Adrenal gland (tissue), 12 donors: Measurements from ENCODE around the gene GFOD2. TPM values are rescaled to one million over a fixed set of nuclear protein-coding genes. Genes with fewer than 3 reads are reported as not detected.

Experiments used
- DNase-seq, 7 donors: peaks; one replicate each; pipeline ENCODE4 v3.0.0-alpha.2; 2019 to 2020
- H3K27ac ChIP-seq, 5 donors: fragments of 200-600 bp; sonication (generic) in 4 of 5; 1 replicate in 3 of 5; 2 replicates in 2 of 5; pipeline versions ENCODE4 v1.5.1 to v1.8.0; 2016 to 2020; ENCODE audit warnings: mild to moderate bottlenecking in 1 of 5
- H3K27me3 ChIP-seq: fragments of 200-600 bp; 2 replicates; pipeline ENCODE4 v1.8.0; 2021
- H3K36me3 ChIP-seq, 2 donors: fragments of 200-600 bp; replicated peaks in 1 of 2; 1 replicate in 1 of 2; 2 replicates in 1 of 2; pipeline versions ENCODE4 v1.5.1 to v1.8.0; 2018 to 2022
- H3K4me1 ChIP-seq, 2 donors: fragments of 200-600 bp; replicated peaks in 1 of 2; 1 replicate in 1 of 2; 2 replicates in 1 of 2; pipeline versions ENCODE4 v1.5.1 to v1.8.0; 2018 to 2021
- H3K4me3 ChIP-seq, 4 donors: fragments of 200-600 bp; sonication (generic) in 3 of 4; one replicate each; pipeline ENCODE4 v1.5.1; 2016 to 2018
- H3K9me3 ChIP-seq, 3 donors: fragments of 200-600 bp; sonication (generic) in 1 of 3; replicated peaks in 1 of 3; 1 replicate in 2 of 3; 2 replicates in 1 of 3; pipeline versions ENCODE4 v1.5.1 to v1.8.0; 2016 to 2021
- CTCF ChIP-seq, 6 experiments: fragments of 450-650 bp in 4 of 6; fragments of 200-600 bp in 2 of 6; sonication (generic) in 1 of 6; IDR thresholded peaks; 1 replicate in 5 of 6; 2 replicates in 1 of 6; pipeline versions ENCODE4 v1.5.1 to v1.8.0; 2016 to 2021; ENCODE audit warnings: antibody characterized with exemption in 6 of 6, mild to moderate bottlenecking in 2 of 6, moderate library complexity in 1 of 6
- POLR2A ChIP-seq, 2 donors: fragments of 450-650 bp; IDR thresholded peaks; one replicate each; pipeline ENCODE4 v1.6.1; 2017; ENCODE audit warnings: antibody characterized with exemption in 2 of 2, mild to moderate bottlenecking in 2 of 2, moderate library complexity in 1 of 2
- WGBS, 4 donors: extraction: QIAGEN DNeasy Blood & Tissue Kit in 2 of 4; methylation state at CpG; one replicate each; pipeline versions ENCODE4 v1.1.5 to v1.1.7; 2013 to 2017; 5-methylcytosine and 5-hydroxymethylcytosine counted together
- intact Hi-C, 2 donors: fragments of 100-400 bp; cut with DNase I; formaldehyde crosslinking; loops; one replicate each; pipeline versions ENCODE4 v1.14.1 to v1.15.0; 2022 to 2023
- polyA plus RNA-seq, 3 donors: library from polyadenylated mRNA; stranded (reverse); fragments of 200-250 nt in 2 of 3; fragments of 350-450 nt in 1 of 3; fragmentation: Illumina TruSeq in 1 of 3; extraction: RNeasy Lipid Tissue Mini Kit (QIAGEN cat#74804) in 1 of 3; gene quantifications; one replicate each; pipeline ENCODE4 v1.2.3, GENCODE V29; 2013 to 2014
- total RNA-seq, 9 donors: library from RNA; depleted of rRNA in 4 of 9; stranded (reverse); fragments of >200 nt in 4 of 9; fragments of 120-200 nt in 1 of 9; fragmentation: NEBNext Ultra II Directional in 1 of 9; extraction: Animal tissue kit (Norgen Biotek cat#: 25700) in 1 of 9; gene quantifications; one replicate each; pipeline versions ENCODE4 v1.1.0 to v1.2.4, GENCODE V29; 2013 to 2023
- donor health status: healthy with polysubstance abuse.
- donor health status: Bipolar disorder and iron deficiency.
- donor health status: DM: yes; HTN: yes; CAD: no.
- donor health status: DM: no; HTN: no; CAD: no.
- donor health status: DM: no; HTN: no; CAD: no.
- donor health status: DM: yes; HTN: yes; CAD: no.

GFOD2 gene
- total and polyA plus RNA-seq, 12 donors = 14.2 to 43.5 (median 16.7) TPM

DNA sequence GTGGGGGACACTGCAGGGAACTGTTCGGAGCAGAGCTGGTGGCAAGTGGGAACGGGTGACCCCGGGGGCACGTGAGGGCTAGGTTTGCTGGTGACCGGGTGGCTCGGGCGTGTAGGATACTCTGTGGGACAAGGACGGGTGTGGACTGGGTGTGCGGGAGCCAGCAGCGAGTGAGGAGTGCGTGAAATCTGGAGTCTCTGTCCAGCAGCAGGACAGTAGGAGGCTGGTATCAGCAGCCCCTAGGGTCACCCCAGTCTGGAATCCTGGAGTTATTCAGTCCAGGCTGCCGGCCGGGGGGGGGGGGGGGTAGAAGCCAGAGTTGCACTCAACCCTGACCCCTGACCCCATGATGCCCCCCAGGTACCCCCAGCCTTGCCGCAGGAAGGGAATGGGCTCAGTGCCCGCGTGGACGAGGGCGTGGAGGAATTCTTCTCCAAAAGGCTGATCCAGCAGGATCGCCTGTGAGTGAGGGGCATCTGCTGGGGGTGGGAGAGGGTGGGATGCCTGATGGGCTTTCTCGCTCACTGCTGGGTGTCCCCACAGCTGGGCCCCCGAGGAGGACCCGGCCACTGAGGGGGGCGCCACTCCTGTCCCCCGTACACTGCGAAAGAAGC is 65.2 kb downstream of the GFOD2 start:
- Histone ChIP-seq H3K4me3 (peak overlapping the region in 1 of 4 donors; percentile 39), H3K27me3 (peaks cover 15% of the 10 kb centered on the region), H3K9me3 (no peaks in the 10 kb centered on the region), H3K27ac (no peak overlapping the region), H3K4me1 (peaks cover 6% of the 10 kb centered on the region in 2 donors), H3K36me3 (no peaks in the 10 kb centered on the region)
- TF ChIP-seq CTCF (IDR thresholded peaks at IDR 0.05) (no peak), POLR2A (IDR thresholded peaks at IDR 0.05) (no peak)
- intact Hi-C loops = no loop called here
- 18 to 47% (median 30%) methylated on average over 2 to 25 of the region's 25 CpGs for WGBS, 4 donors
- no peak for DNase-seq

DNA sequence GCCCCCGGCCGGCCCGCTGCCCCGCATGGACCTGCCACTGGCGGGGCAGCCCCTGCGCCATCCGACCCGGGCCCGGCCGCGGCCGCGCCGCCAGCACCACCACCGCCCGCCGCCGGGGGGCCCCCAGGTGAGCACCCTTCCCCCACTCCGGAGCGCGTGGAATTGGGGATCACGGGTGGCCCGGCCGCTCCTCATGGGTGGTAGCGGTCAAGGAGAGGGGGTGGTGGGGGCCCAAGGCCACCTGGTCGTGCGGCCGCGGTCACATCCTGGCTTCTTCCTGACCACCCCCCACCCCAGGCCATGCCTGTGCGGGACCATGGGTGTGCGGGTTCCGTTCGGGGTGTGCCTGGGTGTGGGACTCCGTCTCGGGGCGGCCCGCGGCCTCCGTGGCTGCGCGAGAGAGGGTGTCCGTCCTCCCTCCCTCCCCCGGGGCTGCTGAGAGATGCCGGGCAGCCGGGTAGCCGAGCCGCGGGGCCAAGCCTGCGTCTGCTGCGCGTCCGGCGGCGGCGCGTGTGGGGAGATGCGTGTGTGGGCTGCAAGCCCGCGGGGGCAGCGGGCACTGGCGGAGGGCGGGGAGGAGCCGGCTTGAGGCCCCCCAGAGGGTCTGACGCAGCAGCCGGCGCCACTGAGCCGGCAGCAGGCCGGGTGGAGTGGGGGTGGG is 65.9 kb downstream of the GFOD2 start:
- Histone ChIP-seq H3K4me3 (peak overlapping the region in 1 of 4 donors; percentile 39), H3K36me3 (no peaks in the 10 kb centered on the region), H3K4me1 (peaks cover 6% of the 10 kb centered on the region in 2 donors), H3K27ac (no peak overlapping the region), H3K27me3 (peaks cover 21% of the 10 kb centered on the region), H3K9me3 (no peaks in the 10 kb centered on the region)
- WGBS, 4 donors = 14 to 40% (median 19%) methylated on average over 1 to 68 of the region's 68 CpGs
- intact Hi-C loops = no loop called here
- TF ChIP-seq POLR2A (IDR thresholded peaks at IDR 0.05) = peak in 1 of 2 donors; percentile 42
- peak in 4 of 6 experiments; percentile 13 to 35 (median 17) for TF ChIP-seq CTCF (IDR thresholded peaks at IDR 0.05)
- DNase-seq = no peak

- H3K36me3 ChIP-seq = no peaks in the 10 kb centered on the region
- H3K4me1 ChIP-seq = peaks cover 6% of the 10 kb centered on the region in 2 donors
- H3K9me3 ChIP-seq = no peaks in the 10 kb centered on the region
- intact Hi-C loops = no loop called here
- DNase-seq = peak in 1 of 7 donors; percentile 28
- no peak overlapping the region for H3K27ac ChIP-seq
- WGBS, 4 donors = 6 to 33% (median 10%) methylated on average over 2 to 58 of the region's 59 CpGs
- H3K27me3 ChIP-seq = peaks cover 23% of the 10 kb centered on the region
- no peak for TF ChIP-seq CTCF (IDR thresholded peaks at IDR 0.05)
- no peak for TF ChIP-seq POLR2A (IDR thresholded peaks at IDR 0.05)
- H3K4me3 ChIP-seq = peak overlapping the region in 1 of 4 donors; percentile 39
Observed at GRCh38 chr16:67652578-67653127, 66.5 kb downstream of the GFOD2 start.

GRCh38 chr16:67651847-67652246 is 67.3 kb downstream of the GFOD2 start:
- no peak overlapping the region for H3K4me3 ChIP-seq
- H3K4me1 ChIP-seq = peaks cover 6% of the 10 kb centered on the region in 2 donors
- H3K9me3 ChIP-seq = no peaks in the 10 kb centered on the region
- no peak for DNase-seq
- peaks cover 23% of the 10 kb centered on the region for H3K27me3 ChIP-seq
- H3K36me3 ChIP-seq = no peaks in the 10 kb centered on the region
- WGBS, 4 donors = 88 to 90% (median 90%) methylated on average over 2 to 4 of the region's 4 CpGs
- intact Hi-C loops = no loop called here
- H3K27ac ChIP-seq = no peak overlapping the region
- TF ChIP-seq CTCF (IDR thresholded peaks at IDR 0.05) (no peak), POLR2A (IDR thresholded peaks at IDR 0.05) (no peak)
